ENCODE results near the gene SAE1. TPM values are rescaled to one million over a fixed set of nuclear protein-coding genes. Genes with fewer than 3 reads are reported as not detected.

SAE1 gene
- polyA plus RNA-seq, 1 experiment: 138 TPM

GRCh38 chr19:47176071-47176626 is 45.5 kb downstream of the SAE1 start:
- CTCF ChIA-PET: interaction anchor here (1.6 to 2.8 kb wide), 2 partner anchors 11 to 34 kb away, joined by 7 to 10 read pairs; no protein-coding TSS in a partner anchor
- TF ChIP-seq CTCF (IDR thresholded peaks at IDR 0.05; ENCODE audit: insufficient read depth, low read depth, low read length): no peak
- no peak overlapping the region for H3K4me3 ChIP-seq (ENCODE audit: low read depth, low read length)
- DNase-seq (ENCODE audit: low read depth): no peak
- POLR2A ChIA-PET: interaction anchor here (0.6 kb wide), 1 partner anchor 67 kb away, joined by 5 read pairs; no protein-coding TSS in a partner anchor
- no peaks in the 10 kb centered on the region for H3K27me3 ChIP-seq (ENCODE audit: control insufficient read depth, insufficient read depth, low read length)
- peaks cover 6% of the 10 kb centered on the region for H3K36me3 ChIP-seq (ENCODE audit: control insufficient read depth, insufficient read depth, low read length)

GRCh38 chr19:47176627-47177090 is 46.0 kb downstream of the SAE1 start:
- ChIA-PET POLR2A (interaction anchor here (0.6 kb wide), 1 partner anchor 67 kb away, joined by 5 read pairs; no protein-coding TSS in a partner anchor), CTCF (interaction anchor here (0.8 to 2.8 kb wide), 5 partner anchors 10 to 120 kb away, joined by 3 to 10 read pairs (median 7); no protein-coding TSS in a partner anchor)
- no peak for TF ChIP-seq CTCF (IDR thresholded peaks at IDR 0.05; ENCODE audit: insufficient read depth, low read depth, low read length)
- DNase-seq (ENCODE audit: low read depth): peak; percentile 93
- H3K27me3 ChIP-seq (ENCODE audit: control insufficient read depth, insufficient read depth, low read length): no peaks in the 10 kb centered on the region
- H3K4me3 ChIP-seq (ENCODE audit: low read depth, low read length): no peak overlapping the region
- peaks cover 6% of the 10 kb centered on the region for H3K36me3 ChIP-seq (ENCODE audit: control insufficient read depth, insufficient read depth, low read length)

GRCh38 chr19:47179653-47180310 is 49.1 kb downstream of the SAE1 start:
- no peak for DNase-seq (ENCODE audit: low read depth)
- no peak for TF ChIP-seq CTCF (IDR thresholded peaks at IDR 0.05; ENCODE audit: insufficient read depth, low read depth, low read length)
- peaks cover 4% of the 10 kb centered on the region for H3K36me3 ChIP-seq (ENCODE audit: control insufficient read depth, insufficient read depth, low read length)
- POLR2A ChIA-PET: interaction anchor here (0.6 kb wide), 1 partner anchor 29 kb away, joined by 4 read pairs; no protein-coding TSS in a partner anchor
- H3K4me3 ChIP-seq (ENCODE audit: low read depth, low read length): no peak overlapping the region
- CTCF ChIA-PET: interaction anchor here (1.2 to 1.4 kb wide), 2 partner anchors 31 to 64 kb away, joined by 4 to 7 read pairs; no protein-coding TSS in a partner anchor
- H3K27me3 ChIP-seq (ENCODE audit: control insufficient read depth, insufficient read depth, low read length): no peaks in the 10 kb centered on the region

- POLR2A ChIA-PET: no interaction called here
Measured at GRCh38 chr19:47183601-47184000, 53.0 kb downstream of the SAE1 start.

More at GRCh38 chr19:47183601-47184000, 53.0 kb downstream of the SAE1 start:
- Histone ChIP-seq H3K4me3 (ENCODE audit: low read depth, low read length) (no peak overlapping the region), H3K27me3 (ENCODE audit: control insufficient read depth, insufficient read depth, low read length) (no peaks in the 10 kb centered on the region), H3K36me3 (ENCODE audit: control insufficient read depth, insufficient read depth, low read length) (peaks cover 5% of the 10 kb centered on the region)
- TF ChIP-seq CTCF (IDR thresholded peaks at IDR 0.05; ENCODE audit: insufficient read depth, low read depth, low read length): no peak
- CTCF ChIA-PET: interaction anchor here (0.6 to 2.3 kb wide), 3 partner anchors 26 to 1200 kb away, joined by 3 to 7 read pairs (median 3); no protein-coding TSS in a partner anchor
- no peak for DNase-seq (ENCODE audit: low read depth)

Measured in BJ (cell line).